Measurements from ENCODE around the gene NFKBIE. TPM values are rescaled to one million over a fixed set of nuclear protein-coding genes. Genes with fewer than 3 reads are reported as not detected.

The NFKBIE gene
- total and polyA plus RNA-seq, 2 experiments from 2014 or later = 14.0 to 16.7 TPM

DNA sequence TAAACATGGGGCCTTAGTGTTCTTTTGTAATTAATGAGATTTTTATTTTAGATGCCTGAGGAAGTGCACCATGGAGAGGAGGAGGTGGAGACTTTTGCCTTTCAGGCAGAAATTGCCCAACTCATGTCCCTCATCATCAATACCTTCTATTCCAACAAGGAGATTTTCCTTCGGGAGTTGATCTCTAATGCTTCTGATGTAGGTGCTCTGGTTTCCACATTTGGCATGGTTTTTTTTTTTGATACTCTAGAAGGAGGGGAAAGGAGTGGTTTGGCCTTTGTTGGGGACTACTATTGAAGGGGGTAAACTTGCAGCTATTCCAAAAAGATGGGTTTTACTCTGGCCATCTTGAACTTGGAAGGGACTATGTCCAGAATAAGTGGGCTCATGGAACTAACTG is 16.8 kb downstream of the NFKBIE start:
- peak overlapping the region; percentile 97 for H3K27ac ChIP-seq
- no peaks in the 10 kb centered on the region for H3K36me3 ChIP-seq (replicated peaks; ENCODE audit: insufficient read depth, low read depth)
- peaks cover 16% of the 10 kb centered on the region for H3K4me1 ChIP-seq (ENCODE audit: insufficient read depth)
- H3K79me2 ChIP-seq = peaks cover 63% of the 10 kb centered on the region
- peak overlapping the region; percentile 88 for H3K4me2 ChIP-seq
- no peaks in the 10 kb centered on the region for H3K27me3 ChIP-seq
- H3K9me3 ChIP-seq (ENCODE audit: low read depth) = no peaks in the 10 kb centered on the region
- no peaks in the 10 kb centered on the region for H3K9me2 ChIP-seq (replicated peaks; ENCODE audit: insufficient read depth)
- TF ChIP-seq EZH2 (IDR thresholded peaks at IDR 0.05; ENCODE audit: borderline replicate concordance) (no peak), EZH2phosphoT487 (IDR thresholded peaks at IDR 0.05; ENCODE audit: low read depth, severe bottlenecking, unreplicated experiment) (no peak), CTCF (IDR thresholded peaks at IDR 0.05; ENCODE audit: poor library complexity) (no peak)
- WGBS (ENCODE audit: low lambda C conversion rate, missing lambda C conversion rate) = 58% methylated on average over 1 of the region's 1 CpG
- peaks cover 65% of the 10 kb centered on the region for H4K20me1 ChIP-seq (ENCODE audit: insufficient read depth, poor library complexity, severe bottlenecking)
- no peak overlapping the region for H2AFZ ChIP-seq
- DNase-seq (ENCODE audit: low spot score) = no peak
- H3K4me3 ChIP-seq = peak overlapping the region; percentile 99

- H2AFZ ChIP-seq = peak overlapping the region; percentile 22
- WGBS (ENCODE audit: low lambda C conversion rate, missing lambda C conversion rate) = 2% methylated on average over 51 of the region's 52 CpGs
- peak; percentile 81 for DNase-seq (ENCODE audit: low spot score)
These were observed 17.7 kb downstream of the NFKBIE start for GRCh38 chr6:44247338-44248302.

DNA sequence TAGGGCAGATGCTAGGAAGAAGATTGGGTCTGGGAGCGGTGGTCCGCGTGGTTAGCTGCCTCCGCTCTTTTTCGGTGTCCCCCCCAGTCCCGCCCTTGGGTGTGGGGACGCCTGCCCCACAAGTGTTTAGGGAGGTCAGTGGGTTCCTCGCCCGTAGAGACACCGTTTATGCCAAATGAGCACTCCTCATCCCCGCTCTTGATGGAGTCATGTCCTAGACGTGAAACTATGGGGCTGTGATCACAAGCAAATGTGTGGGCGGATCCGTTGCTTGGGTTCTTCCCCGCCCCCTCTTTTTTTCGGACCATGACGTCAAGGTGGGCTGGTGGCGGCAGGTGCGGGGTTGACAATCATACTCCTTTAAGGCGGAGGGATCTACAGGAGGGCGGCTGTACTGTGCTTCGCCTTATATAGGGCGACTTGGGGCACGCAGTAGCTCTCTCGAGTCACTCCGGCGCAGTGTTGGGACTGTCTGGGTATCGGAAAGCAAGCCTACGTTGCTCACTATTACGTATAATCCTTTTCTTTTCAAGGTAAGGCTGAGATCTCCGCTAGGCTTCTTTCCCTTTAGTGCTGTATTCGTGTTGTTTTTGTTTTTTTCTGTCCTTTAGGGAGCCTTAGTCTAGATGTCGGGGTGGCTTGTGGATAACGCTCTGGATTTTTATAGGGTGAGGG is 18.6 kb downstream of the NFKBIE start, which contains the start of gene HSP90AB1:
Gene HSP90AB1, plus strand, starts transcription at position 439 of the 675 bp plus-strand sequence. CDS start 1,529 bp downstream, outside the sequence.
- Histone ChIP-seq H3K79me2 (peaks cover 49% of the 10 kb centered on the region), H3K27me3 (no peaks in the 10 kb centered on the region), H2AFZ (peak within 1 kb of the TSS; percentile 88), H3K9me3 (ENCODE audit: low read depth) (no peaks in the 10 kb centered on the region), H3K27ac (peak within 1 kb of the TSS; percentile 98), H3K4me1 (ENCODE audit: insufficient read depth) (peaks cover 16% of the 10 kb centered on the region), H4K20me1 (ENCODE audit: insufficient read depth, poor library complexity, severe bottlenecking) (peaks cover 48% of the 10 kb centered on the region), H3K9me2 (replicated peaks; ENCODE audit: insufficient read depth) (no peaks in the 10 kb centered on the region), H3K4me3 (peak within 1 kb of the TSS; percentile 99), H3K36me3 (replicated peaks; ENCODE audit: insufficient read depth, low read depth) (no peaks in the 10 kb centered on the region), H3K4me2 (peak within 1 kb of the TSS; percentile 88)
- under 1% methylated on average over 33 of the region's 34 CpGs for WGBS (ENCODE audit: low lambda C conversion rate, missing lambda C conversion rate)
- peak; percentile 98 for DNase-seq (ENCODE audit: low spot score)
- TF ChIP-seq CTCF (IDR thresholded peaks at IDR 0.05; ENCODE audit: poor library complexity) (no peak), EZH2 (IDR thresholded peaks at IDR 0.05; ENCODE audit: borderline replicate concordance) (no peak), EZH2phosphoT487 (IDR thresholded peaks at IDR 0.05; ENCODE audit: low read depth, severe bottlenecking, unreplicated experiment) (no peak)

More at GRCh38 chr6:44247338-44248302, 17.7 kb downstream of the NFKBIE start:
- Histone ChIP-seq H3K4me2 (peak overlapping the region; percentile 88), H3K4me1 (ENCODE audit: insufficient read depth) (peaks cover 16% of the 10 kb centered on the region), H3K9me2 (replicated peaks; ENCODE audit: insufficient read depth) (no peaks in the 10 kb centered on the region), H3K9me3 (ENCODE audit: low read depth) (no peaks in the 10 kb centered on the region), H3K79me2 (peaks cover 55% of the 10 kb centered on the region), H3K27me3 (no peaks in the 10 kb centered on the region), H3K4me3 (peak overlapping the region; percentile 99), H3K36me3 (replicated peaks; ENCODE audit: insufficient read depth, low read depth) (no peaks in the 10 kb centered on the region), H4K20me1 (ENCODE audit: insufficient read depth, poor library complexity, severe bottlenecking) (peaks cover 56% of the 10 kb centered on the region), H3K27ac (peak overlapping the region; percentile 97)
- no peak for TF ChIP-seq EZH2 (IDR thresholded peaks at IDR 0.05; ENCODE audit: borderline replicate concordance)
- no peak for TF ChIP-seq CTCF (IDR thresholded peaks at IDR 0.05; ENCODE audit: poor library complexity)
- TF ChIP-seq EZH2phosphoT487 (IDR thresholded peaks at IDR 0.05; ENCODE audit: low read depth, severe bottlenecking, unreplicated experiment) = no peak

Measured in hepatocyte (in vitro differentiated cells).